CD14-positive monocyte (primary cell): Measurements from ENCODE around the gene TRAIP. TPM values are rescaled to one million over a fixed set of nuclear protein-coding genes. Genes with fewer than 3 reads are reported as not detected.

Experiments
- DNase-seq, 3 donors: peaks; one replicate each; pipeline ENCODE4 v3.0.0-alpha.2; 2011 to 2022
- H2AFZ ChIP-seq: 2 replicates; pipeline ENCODE4 v1.6.0; 2012; ENCODE audit warnings: mild to moderate bottlenecking, low read depth, low read length, inconsistent platforms; ENCODE audit not compliant: insufficient read depth, poor library complexity, severe bottlenecking
- H3K27ac ChIP-seq, 2 donors: 1 replicate in 1 of 2; 2 replicates in 1 of 2; pipeline ENCODE4 v1.5.1; 2012 to 2013; ENCODE audit warnings: low read length in 2 of 2, control low read depth in 1 of 2, inconsistent platforms in 1 of 2, low read depth in 1 of 2, mild to moderate bottlenecking in 1 of 2
- H3K27me3 ChIP-seq, 2 donors: one replicate each; pipeline versions ENCODE4 v1.6.0 to v1.6.1; 2011 to 2013; ENCODE audit warnings: low read length in 2 of 2; ENCODE audit not compliant: control insufficient read depth in 2 of 2, insufficient read depth in 2 of 2
- H3K36me3 ChIP-seq, 2 donors: replicated peaks in 1 of 2; 1 replicate in 1 of 2; 2 replicates in 1 of 2; pipeline versions ENCODE4 v1.5.1 to v1.6.1; 2012 to 2013; ENCODE audit warnings: low read length in 2 of 2, control low read depth in 1 of 2, inconsistent platforms in 1 of 2, mild to moderate bottlenecking in 1 of 2; ENCODE audit not compliant: insufficient read depth in 2 of 2, control insufficient read depth in 1 of 2
- H3K4me1 ChIP-seq, 2 donors: 1 replicate in 1 of 2; 2 replicates in 1 of 2; pipeline versions ENCODE4 v1.5.1 to v1.6.1; 2012 to 2013; ENCODE audit warnings: low read length in 2 of 2, control low read depth in 1 of 2, inconsistent platforms in 1 of 2, mild to moderate bottlenecking in 1 of 2, moderate library complexity in 1 of 2; ENCODE audit not compliant: insufficient read depth in 2 of 2, control insufficient read depth in 1 of 2
- H3K4me2 ChIP-seq: replicated peaks from 2 replicates; pipeline ENCODE3; 2012; ENCODE audit warnings: low read length, moderate library complexity, mild to moderate bottlenecking; ENCODE audit not compliant: poor library complexity, severe bottlenecking; ENCODE audit errors: extremely low read depth
- H3K4me3 ChIP-seq, 3 experiments: fragments of 200-600 bp in 1 of 3; sonication (generic) in 1 of 3; replicated peaks in 1 of 3; 1 replicate in 2 of 3; 2 replicates in 1 of 3; pipeline ENCODE4 v1.5.1; 2011 to 2013; ENCODE audit warnings: low read length in 3 of 3, mild to moderate bottlenecking in 3 of 3, control low read depth in 2 of 3, low read depth in 2 of 3, inconsistent platforms in 1 of 3, moderate library complexity in 1 of 3
- H3K79me2 ChIP-seq: 2 replicates; pipeline ENCODE4 v1.6.0; 2012; ENCODE audit warnings: mild to moderate bottlenecking, control low read depth, inconsistent platforms, low read length, moderate library complexity; ENCODE audit not compliant: insufficient read depth
- H3K9ac ChIP-seq: 2 replicates; pipeline ENCODE4 v1.6.0; 2017; ENCODE audit warnings: low read length, mild to moderate bottlenecking; ENCODE audit not compliant: insufficient read depth, poor library complexity, severe bottlenecking
- H3K9me3 ChIP-seq, 2 donors: replicated peaks in 1 of 2; 1 replicate in 1 of 2; 2 replicates in 1 of 2; pipeline versions ENCODE4 v1.5.1 to v1.6.1; 2012 to 2013; ENCODE audit warnings: low read length in 2 of 2, control low read depth in 1 of 2; ENCODE audit not compliant: control insufficient read depth in 1 of 2, insufficient read depth in 1 of 2
- H4K20me1 ChIP-seq: 2 replicates; pipeline ENCODE4 v1.6.0; 2012; ENCODE audit warnings: mild to moderate bottlenecking, low read length, control low read depth, moderate library complexity; ENCODE audit not compliant: insufficient read depth
- H3K27ac Mint-ChIP-seq, 7 donors: one replicate each; pipeline ENCODE4 v1.8.0; 2020; ENCODE audit warnings: mild to moderate bottlenecking in 7 of 7, mixed read lengths in 7 of 7, moderate library complexity in 6 of 7, inconsistent platforms in 2 of 7
- H3K27me3 Mint-ChIP-seq, 3 donors: one replicate each; pipeline ENCODE4 v1.8.0; 2021 to 2022; ENCODE audit warnings: low read depth in 3 of 3, mild to moderate bottlenecking in 3 of 3, mixed read lengths in 3 of 3, moderate library complexity in 3 of 3, inconsistent platforms in 1 of 3
- H3K36me3 Mint-ChIP-seq, 2 donors: one replicate each; pipeline ENCODE4 v1.8.0; 2020; ENCODE audit warnings: mixed read lengths in 2 of 2, inconsistent platforms in 1 of 2, mild to moderate bottlenecking in 1 of 2
- H3K4me1 Mint-ChIP-seq: one replicate; pipeline ENCODE4 v1.8.0; 2020; ENCODE audit warnings: mild to moderate bottlenecking, mixed read lengths
- H3K4me3 Mint-ChIP-seq, 2 donors: one replicate each; pipeline ENCODE4 v1.8.0; 2020; ENCODE audit warnings: mild to moderate bottlenecking in 2 of 2, mixed read lengths in 2 of 2, moderate library complexity in 1 of 2
- H3K9me3 Mint-ChIP-seq, 7 donors: one replicate each; pipeline ENCODE4 v1.8.0; 2020 to 2022; ENCODE audit warnings: mixed read lengths in 7 of 7, mild to moderate bottlenecking in 6 of 7, moderate library complexity in 6 of 7, inconsistent platforms in 2 of 7
- CTCF ChIP-seq: fragments of 200-600 bp; IDR thresholded peaks from one replicate; pipeline ENCODE4 v1.8.0; 2022; ENCODE audit warnings: antibody characterized with exemption, mild to moderate bottlenecking
- WGBS: methylation state at CpG from one replicate; pipeline ENCODE4 v1.1.5; 2013; ENCODE audit warnings: missing lambda C conversion rate; ENCODE audit not compliant: insufficient coverage; 5-methylcytosine and 5-hydroxymethylcytosine counted together
- intact Hi-C, 2 donors: fragments of 100-400 bp; cut with micrococcal nuclease; formaldehyde crosslinking; loops; one replicate each; pipeline versions ENCODE4 v1.15.0 to v1.15.1; 2023
- polyA plus RNA-seq, 3 donors: library from polyadenylated mRNA; depleted of rRNA in 1 of 3; unstranded in 2 of 3; stranded (reverse) in 1 of 3; fragments of 300-500 nt in 2 of 3; fragments of >200 nt in 1 of 3; fragmentation: Illumina TruSeq in 2 of 3; gene quantifications; 1 replicate in 2 of 3; 2 replicates in 1 of 3; pipeline ENCODE4 v1.2.3, GENCODE V29; 2012 to 2021

TRAIP gene
- polyA plus RNA-seq, 3 donors, result 0.68 to 1.1 (median 0.95) TPM

GRCh38 chr3:49791571-49791970 lies 64.8 kb downstream of the TRAIP start:
- H3K27me3 Mint-ChIP-seq, result peaks cover 0 to 6% (median 4%) of the 10 kb centered on the region in 3 donors
- H3K27me3 ChIP-seq, result no peaks in the 10 kb centered on the region
- H3K4me1 Mint-ChIP-seq, result peaks cover 13% of the 10 kb centered on the region
- TF ChIP-seq CTCF, result no peak
- intact Hi-C loops, result no loop called here
- no peak overlapping the region for H3K27ac ChIP-seq
- H4K20me1 ChIP-seq, result no peaks in the 10 kb centered on the region
- no peak overlapping the region for H3K4me2 ChIP-seq
- no peaks in the 10 kb centered on the region for H3K79me2 ChIP-seq
- H3K9me3 Mint-ChIP-seq, result peaks cover 0 to 2% (median 0%) of the 10 kb centered on the region in 7 donors
- H3K4me1 ChIP-seq, result peaks cover 8% of the 10 kb centered on the region in 2 donors
- H3K4me3 ChIP-seq, result no peak overlapping the region
- H3K36me3 ChIP-seq, result no peaks in the 10 kb centered on the region
- no peaks in the 10 kb centered on the region for H3K36me3 Mint-ChIP-seq
- H2AFZ ChIP-seq, result no peak overlapping the region
- WGBS, result 93% methylated on average over 3 of the region's 4 CpGs
- no peak overlapping the region for H3K27ac Mint-ChIP-seq
- no peaks in the 10 kb centered on the region for H3K9me3 ChIP-seq
- no peak overlapping the region for H3K9ac ChIP-seq
- no peak overlapping the region for H3K4me3 Mint-ChIP-seq
- DNase-seq, result no peak

- WGBS, result 70% methylated on average over 3 of the region's 9 CpGs
- Histone ChIP-seq H3K27me3 (no peaks in the 10 kb centered on the region), H3K9ac (no peak overlapping the region), H2AFZ (no peak overlapping the region), H3K4me2 (no peak overlapping the region), H3K4me3 (no peak overlapping the region), H3K4me1 (peaks cover 8 to 9% of the 10 kb centered on the region in 2 donors), H3K9me3 (no peaks in the 10 kb centered on the region), H4K20me1 (no peaks in the 10 kb centered on the region), H3K79me2 (peaks cover 5% of the 10 kb centered on the region), H3K27ac (no peak overlapping the region), H3K36me3 (no peaks in the 10 kb centered on the region)
- Mint-ChIP-seq H3K27me3 (peaks cover 0 to 6% (median 4%) of the 10 kb centered on the region in 3 donors), H3K4me3 (no peak overlapping the region), H3K9me3 (peaks cover 0 to 2% (median 0%) of the 10 kb centered on the region in 7 donors), H3K27ac (no peak overlapping the region), H3K36me3 (no peaks in the 10 kb centered on the region), H3K4me1 (peaks cover 15% of the 10 kb centered on the region)
- no peak for TF ChIP-seq CTCF
- no peak for DNase-seq
- intact Hi-C loops, result no loop called here
Measured at GRCh38 chr3:49790626-49791411, 65.5 kb downstream of the TRAIP start.
